Measurements from ENCODE around the gene PKN3. TPM values are rescaled to one million over a fixed set of nuclear protein-coding genes. Genes with fewer than 3 reads are reported as not detected.

Gene PKN3
- total RNA-seq, 1 donor from 2014 or later, result 3.1 TPM

DNA sequence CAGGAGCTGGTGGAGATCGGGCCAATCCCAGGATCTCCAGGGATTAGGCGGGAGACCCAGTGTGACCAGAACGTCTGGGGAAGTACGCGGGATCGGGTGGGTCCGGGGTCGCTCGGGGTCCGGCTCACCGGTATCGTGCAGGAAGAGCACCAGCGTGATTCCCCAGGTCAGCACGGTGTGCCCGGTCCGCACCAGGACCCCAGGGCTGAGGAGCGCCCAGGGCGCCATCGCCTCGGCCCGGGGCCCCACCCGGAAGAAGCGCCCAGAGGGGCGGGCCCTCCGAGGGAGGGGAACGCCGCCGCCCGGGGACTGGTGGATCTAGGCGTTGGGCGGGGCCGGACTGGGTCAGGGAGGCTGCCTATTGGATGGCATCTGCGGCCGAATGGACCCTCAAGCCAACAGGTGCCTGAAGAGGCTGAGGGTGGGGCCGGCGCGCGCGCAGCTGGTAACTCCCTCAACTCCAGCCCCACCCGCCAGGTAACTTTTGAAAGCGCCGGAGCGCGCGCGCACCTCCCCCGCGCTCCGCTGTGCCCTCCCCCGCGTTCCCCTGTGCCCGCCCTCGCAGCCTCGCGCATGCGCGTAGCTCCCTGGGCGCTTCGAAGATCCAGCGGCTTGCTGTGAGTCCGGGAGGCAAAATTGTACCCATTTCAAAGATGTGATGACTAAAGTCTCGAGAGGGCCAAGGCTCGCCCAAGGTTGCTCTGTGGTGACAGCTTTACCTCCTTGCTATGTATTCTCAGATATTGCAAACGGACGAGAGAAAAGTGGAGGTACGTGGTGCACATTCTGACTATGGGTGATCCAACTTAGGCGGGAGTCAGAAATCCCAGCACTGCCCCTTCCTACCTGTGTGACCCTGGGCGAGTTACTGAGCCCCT lies 21.8 kb downstream of the PKN3 start, which contains the start of gene ZDHHC12:
TSS of gene ZDHHC12 (minus strand) at position 262 of the 878 bp plus-strand sequence. CDS start at position 228, 34 bp downstream.
- Histone ChIP-seq H3K4me3 (ENCODE audit: insufficient read depth, low read depth, low read length) (peak within 1 kb of the TSS; percentile 63), H3K4me2 (ENCODE audit: low read length) (peak within 1 kb of the TSS; percentile 81), H3K36me3 (ENCODE audit: insufficient read depth, low read length) (no peaks in the 10 kb centered on the region), H3K27me3 (ENCODE audit: insufficient read depth, low read length) (no peaks in the 10 kb centered on the region), H3K9ac (ENCODE audit: low read length) (peak within 1 kb of the TSS; percentile 74), H3K9me3 (ENCODE audit: insufficient read depth, low read depth, low read length) (no peaks in the 10 kb centered on the region), H2AFZ (ENCODE audit: low read depth, low read length) (peak within 1 kb of the TSS; percentile 70), H4K20me1 (ENCODE audit: insufficient read depth, low read length) (no peaks in the 10 kb centered on the region), H3K79me2 (ENCODE audit: insufficient read depth, low read length) (no peaks in the 10 kb centered on the region), H3K4me1 (ENCODE audit: insufficient read depth, low read length) (peaks cover 7% of the 10 kb centered on the region), H3K27ac (ENCODE audit: low read depth, low read length) (no peak within 1 kb of the TSS)
- FAIRE-seq (no peak), DNase-seq (ENCODE audit: low read depth) (peak; percentile 89)
- Mint-ChIP-seq H3K27me3 (ENCODE audit: low read depth, unreplicated experiment) (no peaks in the 10 kb centered on the region), H3K4me1 (ENCODE audit: low read depth, unreplicated experiment) (peaks cover 3% of the 10 kb centered on the region), H3K4me3 (ENCODE audit: unreplicated experiment) (peak within 1 kb of the TSS; percentile 88), H3K9me3 (ENCODE audit: unreplicated experiment) (no peaks in the 10 kb centered on the region), H3K27ac (ENCODE audit: unreplicated experiment) (peak within 1 kb of the TSS; percentile 35), H3K36me3 (ENCODE audit: low read depth, unreplicated experiment) (peaks cover 4% of the 10 kb centered on the region)
- TF ChIP-seq, protein P1, sequence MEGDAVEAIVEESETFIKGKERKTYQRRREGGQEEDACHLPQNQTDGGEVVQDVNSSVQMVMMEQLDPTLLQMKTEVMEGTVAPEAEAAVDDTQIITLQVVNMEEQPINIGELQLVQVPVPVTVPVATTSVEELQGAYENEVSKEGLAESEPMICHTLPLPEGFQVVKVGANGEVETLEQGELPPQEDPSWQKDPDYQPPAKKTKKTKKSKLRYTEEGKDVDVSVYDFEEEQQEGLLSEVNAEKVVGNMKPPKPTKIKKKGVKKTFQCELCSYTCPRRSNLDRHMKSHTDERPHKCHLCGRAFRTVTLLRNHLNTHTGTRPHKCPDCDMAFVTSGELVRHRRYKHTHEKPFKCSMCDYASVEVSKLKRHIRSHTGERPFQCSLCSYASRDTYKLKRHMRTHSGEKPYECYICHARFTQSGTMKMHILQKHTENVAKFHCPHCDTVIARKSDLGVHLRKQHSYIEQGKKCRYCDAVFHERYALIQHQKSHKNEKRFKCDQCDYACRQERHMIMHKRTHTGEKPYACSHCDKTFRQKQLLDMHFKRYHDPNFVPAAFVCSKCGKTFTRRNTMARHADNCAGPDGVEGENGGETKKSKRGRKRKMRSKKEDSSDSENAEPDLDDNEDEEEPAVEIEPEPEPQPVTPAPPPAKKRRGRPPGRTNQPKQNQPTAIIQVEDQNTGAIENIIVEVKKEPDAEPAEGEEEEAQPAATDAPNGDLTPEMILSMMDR (IDR thresholded peaks at IDR 0.05; ENCODE audit: insufficient read depth, low read depth, low read length), result no peak
- no peak for TF ChIP-seq EZH2 (IDR thresholded peaks at IDR 0.05; ENCODE audit: insufficient read depth, low read length)

DNA sequence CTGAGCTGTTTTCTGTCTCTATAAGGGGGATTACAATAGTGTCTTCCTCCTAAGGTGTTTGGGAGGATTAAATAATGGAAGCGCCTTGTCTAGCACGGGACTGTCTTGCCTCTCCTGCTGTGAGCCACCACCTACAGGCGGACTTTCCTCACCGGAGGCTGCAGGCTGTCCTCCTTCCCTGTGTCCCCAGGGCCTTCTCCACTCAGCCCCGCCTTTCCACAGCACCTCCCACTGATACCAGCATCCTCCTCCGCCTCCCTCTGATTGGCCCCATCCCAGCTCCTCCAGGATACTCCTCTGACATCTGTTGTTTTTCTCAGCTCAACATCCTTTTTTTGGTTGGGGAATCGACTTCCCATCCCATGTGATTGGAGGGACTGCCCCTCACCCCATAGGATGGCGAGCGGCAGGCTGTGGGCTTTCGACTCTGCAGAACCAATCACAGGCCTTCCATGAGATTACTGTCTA lies 22.5 kb downstream of the PKN3 start:
- Mint-ChIP-seq H3K4me1 (ENCODE audit: low read depth, unreplicated experiment) (peaks cover 3% of the 10 kb centered on the region), H3K27me3 (ENCODE audit: low read depth, unreplicated experiment) (no peaks in the 10 kb centered on the region), H3K4me3 (ENCODE audit: unreplicated experiment) (peak overlapping the region; percentile 82), H3K36me3 (ENCODE audit: low read depth, unreplicated experiment) (peaks cover 4% of the 10 kb centered on the region), H3K27ac (ENCODE audit: unreplicated experiment) (no peak overlapping the region), H3K9me3 (ENCODE audit: unreplicated experiment) (no peaks in the 10 kb centered on the region)
- no peak overlapping the region for H3K27ac ChIP-seq (ENCODE audit: low read depth, low read length)
- H3K9me3 ChIP-seq (ENCODE audit: insufficient read depth, low read depth, low read length), result no peaks in the 10 kb centered on the region
- H3K4me1 ChIP-seq (ENCODE audit: insufficient read depth, low read length), result peaks cover 7% of the 10 kb centered on the region
- TF ChIP-seq, protein P1 (IDR thresholded peaks at IDR 0.05; ENCODE audit: insufficient read depth, low read depth, low read length), result no peak
- no peak for TF ChIP-seq EZH2 (IDR thresholded peaks at IDR 0.05; ENCODE audit: insufficient read depth, low read length)
- H3K27me3 ChIP-seq (ENCODE audit: insufficient read depth, low read length), result no peaks in the 10 kb centered on the region
- H4K20me1 ChIP-seq (ENCODE audit: insufficient read depth, low read length), result no peaks in the 10 kb centered on the region
- H3K36me3 ChIP-seq (ENCODE audit: insufficient read depth, low read length), result no peaks in the 10 kb centered on the region
- peak overlapping the region; percentile 81 for H3K4me2 ChIP-seq (ENCODE audit: low read length)
- H3K4me3 ChIP-seq (ENCODE audit: insufficient read depth, low read depth, low read length), result peak overlapping the region; percentile 63
- DNase-seq (ENCODE audit: low read depth), result peak; percentile 68
- no peaks in the 10 kb centered on the region for H3K79me2 ChIP-seq (ENCODE audit: insufficient read depth, low read length)
- H3K9ac ChIP-seq (ENCODE audit: low read length), result peak overlapping the region; percentile 35
- H2AFZ ChIP-seq (ENCODE audit: low read depth, low read length), result peak overlapping the region; percentile 70
- FAIRE-seq, result peak; percentile 37
